Testis (tissue), 3 donors: ENCODE data around the gene UBE2U. TPM values are rescaled to one million over a fixed set of nuclear protein-coding genes. Genes with fewer than 3 reads are reported as not detected.

Source experiments
- DNase-seq: peaks from one replicate; pipeline ENCODE4 v3.0.0-alpha.2; 2019
- H3K27ac ChIP-seq, 2 donors: fragments of 200-600 bp; sonication (generic); one replicate each; pipeline ENCODE4 v1.5.1; 2019
- H3K27me3 ChIP-seq: fragments of 200-600 bp; sonication (generic); one replicate; pipeline ENCODE4 v1.5.1; 2019
- H3K36me3 ChIP-seq: fragments of 200-600 bp; sonication (generic); one replicate; pipeline ENCODE4 v1.5.1; 2017; ENCODE audit warnings: low read depth; ENCODE audit errors: missing control alignments
- H3K4me1 ChIP-seq: fragments of 200-600 bp; sonication (generic); one replicate; pipeline ENCODE4 v1.5.1; 2019
- H3K4me3 ChIP-seq, 2 donors: fragments of 200-600 bp; sonication (generic); one replicate each; pipeline ENCODE4 v1.5.1; 2017 to 2019
- H3K9me3 ChIP-seq: fragments of 200-600 bp; sonication (generic); one replicate; pipeline ENCODE4 v1.5.1; 2017
- POLR2A ChIP-seq: fragments of 450-650 bp; IDR thresholded peaks from one replicate; pipeline ENCODE4 v1.6.1; 2017; ENCODE audit warnings: antibody characterized with exemption, mild to moderate bottlenecking, moderate library complexity
- WGBS, 2 donors: methylation state at CpG; one replicate each; pipeline ENCODE4 v1.1.5; 2018; 5-methylcytosine and 5-hydroxymethylcytosine counted together
- intact Hi-C: fragments of 100-400 bp; cut with DNase I; formaldehyde crosslinking; loops from one replicate; pipeline ENCODE4 v1.15.1; 2023; ENCODE audit warnings: low total_unique reads
- polyA plus RNA-seq: library from polyadenylated mRNA; stranded (reverse); fragments of 350-450 nt; fragmentation: Illumina TruSeq; extraction: RNeasy Lipid Tissue Mini Kit (QIAGEN cat#74804); gene quantifications from one replicate; pipeline ENCODE4 v1.2.3, GENCODE V29; 2014; ENCODE audit warnings: low read depth, low replicate concordance; ENCODE audit not compliant: insufficient read depth
- total RNA-seq, 2 donors: library from RNA; depleted of rRNA; stranded (reverse); fragments of >200 nt; gene quantifications; one replicate each; pipeline ENCODE4 v1.2.3, GENCODE V29; 2016
- TF ChIP-seq, protein P1 (sequence below), 3 experiments: fragments of 450-650 bp in 2 of 3; fragments of 200-600 bp in 1 of 3; sonication (generic) in 1 of 3; IDR thresholded peaks; one replicate each; pipeline ENCODE4 v1.5.1; 2016 to 2019; ENCODE audit warnings: antibody characterized with exemption in 3 of 3, mild to moderate bottlenecking in 2 of 3, moderate library complexity in 1 of 3

UBE2U gene
- total and polyA plus RNA-seq, 3 donors from 2014 or later = 16.9 to 72.2 (median 31.6) TPM

DNA sequence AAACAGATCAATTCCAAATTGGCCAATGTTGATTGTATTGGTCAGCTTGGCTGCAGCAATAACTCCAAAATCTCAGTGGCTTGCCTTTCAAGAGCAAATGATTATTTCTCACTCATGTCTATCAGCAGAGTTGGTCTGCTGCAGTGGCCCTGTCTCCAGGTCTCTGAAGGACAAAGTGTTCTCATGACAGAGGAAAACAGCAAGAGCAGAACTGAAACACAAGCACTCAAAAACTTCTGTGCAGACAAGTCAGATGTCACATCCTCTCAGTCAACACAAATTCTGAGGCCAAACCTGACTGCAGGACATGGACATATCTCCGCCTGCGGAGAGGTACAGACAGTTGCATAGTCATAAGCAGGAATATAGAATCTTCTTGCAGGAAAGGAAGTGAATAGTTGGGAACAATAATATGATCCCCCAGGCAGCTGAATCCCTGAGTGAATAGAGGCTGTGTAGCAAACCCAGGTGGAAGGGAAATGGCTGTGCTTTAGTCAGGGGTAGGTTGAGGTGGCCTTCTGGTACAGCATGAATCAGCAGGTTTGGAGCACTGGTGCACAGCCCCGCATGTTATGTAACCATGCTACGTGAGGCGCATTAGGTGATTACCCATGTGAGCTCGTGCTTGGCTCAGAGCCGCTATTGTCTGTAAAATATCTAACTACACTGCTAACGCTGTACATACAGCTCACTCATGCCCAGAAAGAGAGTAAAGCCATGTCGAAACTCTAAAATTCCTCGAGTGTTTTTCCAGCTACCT, 17.1 kb upstream of the UBE2U start:
- Histone ChIP-seq H3K27me3 (no peaks in the 10 kb centered on the region), H3K4me1 (peaks cover 8% of the 10 kb centered on the region), H3K9me3 (no peaks in the 10 kb centered on the region), H3K27ac (no peak overlapping the region), H3K4me3 (no peak overlapping the region), H3K36me3 (no peaks in the 10 kb centered on the region)
- TF ChIP-seq POLR2A = no peak
- TF ChIP-seq, protein P1, sequence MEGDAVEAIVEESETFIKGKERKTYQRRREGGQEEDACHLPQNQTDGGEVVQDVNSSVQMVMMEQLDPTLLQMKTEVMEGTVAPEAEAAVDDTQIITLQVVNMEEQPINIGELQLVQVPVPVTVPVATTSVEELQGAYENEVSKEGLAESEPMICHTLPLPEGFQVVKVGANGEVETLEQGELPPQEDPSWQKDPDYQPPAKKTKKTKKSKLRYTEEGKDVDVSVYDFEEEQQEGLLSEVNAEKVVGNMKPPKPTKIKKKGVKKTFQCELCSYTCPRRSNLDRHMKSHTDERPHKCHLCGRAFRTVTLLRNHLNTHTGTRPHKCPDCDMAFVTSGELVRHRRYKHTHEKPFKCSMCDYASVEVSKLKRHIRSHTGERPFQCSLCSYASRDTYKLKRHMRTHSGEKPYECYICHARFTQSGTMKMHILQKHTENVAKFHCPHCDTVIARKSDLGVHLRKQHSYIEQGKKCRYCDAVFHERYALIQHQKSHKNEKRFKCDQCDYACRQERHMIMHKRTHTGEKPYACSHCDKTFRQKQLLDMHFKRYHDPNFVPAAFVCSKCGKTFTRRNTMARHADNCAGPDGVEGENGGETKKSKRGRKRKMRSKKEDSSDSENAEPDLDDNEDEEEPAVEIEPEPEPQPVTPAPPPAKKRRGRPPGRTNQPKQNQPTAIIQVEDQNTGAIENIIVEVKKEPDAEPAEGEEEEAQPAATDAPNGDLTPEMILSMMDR (IDR thresholded peaks at IDR 0.05) = no peak
- intact Hi-C loops = no loop called here
- no peak for DNase-seq
- 86 to 92% methylated on average over 9 to 10 of the region's 10 CpGs for WGBS, 2 donors

DNA sequence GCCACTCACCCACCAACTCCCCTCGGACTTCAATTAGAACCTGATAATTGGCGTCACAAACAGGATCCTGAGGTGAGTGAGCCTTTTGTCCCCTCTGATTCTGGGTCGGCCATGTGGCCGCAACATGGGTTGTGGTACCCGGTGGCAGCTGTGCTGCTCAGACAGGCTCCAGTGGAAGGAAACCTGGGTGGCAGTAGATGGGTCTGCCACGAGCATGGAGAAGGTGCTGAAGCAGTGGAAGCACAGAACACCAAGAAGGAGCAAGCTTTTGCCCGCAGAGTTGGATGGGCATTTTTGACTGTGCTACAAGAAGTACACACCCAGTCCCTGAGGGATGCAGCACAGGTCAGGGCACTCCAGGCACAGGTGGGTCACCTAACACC, 16.5 kb upstream of the UBE2U start:
- TF ChIP-seq, protein P1 (IDR thresholded peaks at IDR 0.05) = no peak
- no peak for TF ChIP-seq POLR2A

DNA sequence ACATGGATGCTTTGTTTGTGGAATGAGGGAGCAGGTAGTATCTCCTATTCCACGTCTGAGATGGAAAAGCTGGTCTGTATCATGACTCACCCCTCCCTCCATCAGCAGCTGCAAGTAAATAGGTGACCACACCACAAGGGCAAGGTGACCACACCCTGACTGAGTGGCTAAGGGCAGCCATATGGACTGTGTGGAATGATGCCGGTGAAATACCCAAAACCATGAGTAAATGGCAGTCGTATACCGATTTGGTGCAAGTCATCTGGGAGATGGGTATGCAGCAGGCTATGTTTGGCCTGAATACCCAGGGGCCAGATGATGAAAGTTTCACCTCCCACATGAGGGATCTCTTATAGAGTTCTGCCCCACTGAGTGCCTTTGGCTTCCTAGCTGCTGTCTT, 15.8 kb upstream of the UBE2U start:
- peaks cover 8% of the 10 kb centered on the region for H3K4me1 ChIP-seq
- intact Hi-C loops = no loop called here
- H3K27me3 ChIP-seq = no peaks in the 10 kb centered on the region
- TF ChIP-seq, protein P1 (IDR thresholded peaks at IDR 0.05) = no peak
- no peak for TF ChIP-seq POLR2A
- 86 to 100% methylated on average over 2 to 4 of the region's 4 CpGs for whole genome bisulfite sequencing, 2 donors
- H3K36me3 ChIP-seq = no peaks in the 10 kb centered on the region
- no peak overlapping the region for H3K4me3 ChIP-seq
- no peaks in the 10 kb centered on the region for H3K9me3 ChIP-seq
- no peak for DNase-seq
- H3K27ac ChIP-seq = no peak overlapping the region

More for the DNA sequence above, 16.5 kb upstream of the UBE2U start:
- Histone ChIP-seq H3K4me3 (no peak overlapping the region), H3K4me1 (peaks cover 8% of the 10 kb centered on the region), H3K27me3 (no peaks in the 10 kb centered on the region), H3K9me3 (no peaks in the 10 kb centered on the region), H3K27ac (no peak overlapping the region), H3K36me3 (no peaks in the 10 kb centered on the region)
- WGBS, 2 donors = 81 to 88% methylated on average over 6 to 7 of the region's 7 CpGs
- no peak for DNase-seq
- intact Hi-C loops = no loop called here

DNA sequence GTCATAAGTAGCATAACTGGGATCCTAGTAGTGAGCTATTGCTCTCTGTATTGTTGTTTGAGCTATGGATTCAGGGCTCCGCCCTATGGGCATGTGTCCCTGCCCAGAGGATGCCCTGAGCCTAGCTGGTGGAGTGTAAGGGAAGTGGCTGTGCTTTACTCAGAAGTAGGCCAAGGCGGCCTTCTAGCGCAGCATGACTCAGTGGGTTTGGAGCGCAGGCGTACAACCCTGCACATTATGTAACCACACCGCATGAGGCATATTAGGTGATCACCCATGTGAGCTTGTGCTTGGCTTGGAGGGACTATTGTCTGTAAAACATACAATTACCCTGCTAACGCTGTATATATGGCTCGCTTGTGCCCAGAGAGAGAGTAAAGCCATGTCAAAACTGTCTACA, 11.1 kb upstream of the UBE2U start:
- DNase-seq = no peak
- H3K4me3 ChIP-seq = no peak overlapping the region
- H3K9me3 ChIP-seq = no peaks in the 10 kb centered on the region
- intact Hi-C loops = no loop called here
- no peak overlapping the region for H3K27ac ChIP-seq
- 95 to 96% methylated on average over 6 to 8 of the region's 8 CpGs for WGBS, 2 donors
- TF ChIP-seq, protein P1 (IDR thresholded peaks at IDR 0.05) = no peak
- TF ChIP-seq POLR2A = no peak
- H3K4me1 ChIP-seq = no peaks in the 10 kb centered on the region
- no peaks in the 10 kb centered on the region for H3K36me3 ChIP-seq
- H3K27me3 ChIP-seq = no peaks in the 10 kb centered on the region
